GM21526 (cell line): Measurements from ENCODE around the gene CDC5L.

Source experiments
- ATAC-seq: cut with Tn5 transposase; IDR thresholded peaks from one replicate; pipeline ENCODE4 v1.9.1; 2021; ENCODE audit warnings: moderate library complexity; ENCODE audit not compliant: unreplicated experiment, low FRiP score

CDC5L gene

DNA sequence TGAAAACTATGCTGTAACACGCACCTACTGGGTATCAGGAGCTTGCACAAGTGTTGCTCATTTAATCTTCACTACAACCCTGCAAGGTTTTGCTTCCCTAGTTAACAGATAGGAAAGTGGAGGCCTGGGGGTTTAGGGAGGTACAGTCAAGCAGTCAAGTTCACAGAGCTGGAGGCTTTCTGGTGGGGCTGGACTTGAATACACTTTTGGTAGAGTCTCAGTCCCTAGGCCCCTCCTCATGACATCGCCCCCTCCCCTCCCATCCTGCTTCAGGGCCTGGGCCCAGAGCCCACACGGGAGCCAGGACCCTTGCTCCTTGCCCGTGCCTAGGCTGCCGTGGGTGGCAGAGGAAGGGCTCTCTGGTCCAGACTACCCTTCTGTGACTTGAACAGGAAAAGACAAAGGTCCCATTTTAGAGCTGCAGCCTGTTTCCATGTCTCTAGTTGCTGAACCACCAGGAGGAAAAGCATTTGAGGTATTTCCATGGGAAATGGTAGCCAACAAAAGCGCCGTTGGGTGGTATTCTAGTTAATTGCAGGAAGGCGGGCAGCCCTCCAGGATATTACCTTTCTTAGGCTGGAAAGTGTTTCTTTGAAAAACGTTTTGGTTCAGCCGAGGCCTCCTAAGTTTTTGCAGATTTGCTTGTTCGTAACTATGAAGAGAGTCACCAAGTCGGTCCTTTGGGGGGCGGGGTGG is 84.9 kb downstream of the CDC5L start:
- no peak for ATAC-seq

DNA sequence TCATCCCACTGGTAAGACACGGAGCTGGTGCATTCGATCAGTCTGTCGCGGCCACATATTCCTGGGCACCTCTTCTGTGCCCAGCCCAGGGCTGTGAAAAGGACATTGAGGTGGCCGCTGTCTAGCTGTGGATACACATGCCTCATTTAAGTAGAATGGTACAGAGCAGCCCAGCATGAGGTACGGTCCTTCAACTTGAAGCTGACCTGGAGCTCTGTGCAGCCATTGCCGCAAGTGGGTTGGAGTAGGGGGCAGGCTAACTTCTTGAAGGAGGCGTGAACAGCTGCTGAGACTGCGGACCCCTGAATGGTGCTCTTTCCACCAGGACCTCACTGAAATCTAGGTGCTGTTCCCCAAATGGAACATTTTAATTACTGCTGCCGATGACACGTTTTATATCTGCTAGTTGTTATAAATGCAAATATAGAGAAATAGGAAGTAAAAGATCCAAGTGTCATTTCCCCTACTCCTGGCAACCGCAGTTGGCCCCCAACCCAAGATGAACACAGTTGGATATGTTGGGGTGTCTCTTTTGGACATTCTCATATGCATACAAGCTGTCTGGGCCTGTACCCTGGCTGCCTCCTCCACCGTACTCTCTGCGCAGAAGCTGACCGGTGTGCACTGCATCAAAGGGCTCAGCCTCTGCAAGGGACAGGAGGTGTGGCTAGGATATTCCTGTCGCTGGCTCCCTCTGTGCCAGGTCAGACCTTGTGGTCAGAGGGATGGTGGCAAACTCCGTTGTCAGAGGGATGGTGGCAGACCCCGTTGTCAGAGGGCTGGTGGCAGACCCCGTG is 86.1 kb downstream of the CDC5L start:
- ATAC-seq, result no peak

DNA sequence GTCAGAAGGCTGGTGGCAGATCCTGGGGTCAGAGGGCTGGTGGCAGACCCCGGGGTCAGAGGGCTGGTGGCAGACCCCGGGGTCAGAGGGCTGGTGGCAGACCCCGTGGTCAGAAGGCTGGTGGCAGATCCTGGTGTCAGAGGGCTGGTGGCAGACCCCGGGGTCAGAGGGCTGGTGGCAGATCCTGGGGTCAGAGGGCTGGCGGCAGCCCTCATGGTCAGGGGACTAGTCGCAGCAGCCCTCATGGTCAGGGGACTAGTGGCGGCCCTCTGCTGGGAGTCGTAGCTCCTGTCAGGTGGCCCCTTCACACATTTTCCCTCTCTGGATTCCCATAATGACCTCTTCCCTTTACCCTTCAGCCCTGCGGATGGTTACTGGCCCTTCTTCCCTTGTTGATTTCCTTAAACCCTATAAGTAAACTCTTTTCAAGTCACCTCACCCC is 86.7 kb downstream of the CDC5L start:
- ATAC-seq, result no peak

DNA sequence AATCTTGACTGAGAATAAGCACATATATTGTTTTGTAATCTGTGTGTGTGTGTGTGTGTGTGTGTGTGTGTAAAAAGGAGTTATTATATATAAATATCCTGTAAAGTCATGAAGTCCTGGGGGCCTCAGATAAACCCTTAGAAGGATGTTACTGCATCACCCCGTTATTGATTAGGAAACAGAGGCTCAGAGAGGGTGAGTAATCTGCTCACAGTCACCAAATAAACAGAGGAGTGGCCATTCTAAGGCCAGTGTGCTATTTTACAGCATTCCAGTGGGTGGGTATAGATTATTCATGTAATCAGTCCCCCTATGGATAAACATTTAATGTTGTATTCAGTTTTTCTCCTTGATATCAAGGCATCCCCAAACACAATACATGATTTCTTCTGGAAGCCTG is 87.1 kb downstream of the CDC5L start:
- ATAC-seq, result no peak

DNA sequence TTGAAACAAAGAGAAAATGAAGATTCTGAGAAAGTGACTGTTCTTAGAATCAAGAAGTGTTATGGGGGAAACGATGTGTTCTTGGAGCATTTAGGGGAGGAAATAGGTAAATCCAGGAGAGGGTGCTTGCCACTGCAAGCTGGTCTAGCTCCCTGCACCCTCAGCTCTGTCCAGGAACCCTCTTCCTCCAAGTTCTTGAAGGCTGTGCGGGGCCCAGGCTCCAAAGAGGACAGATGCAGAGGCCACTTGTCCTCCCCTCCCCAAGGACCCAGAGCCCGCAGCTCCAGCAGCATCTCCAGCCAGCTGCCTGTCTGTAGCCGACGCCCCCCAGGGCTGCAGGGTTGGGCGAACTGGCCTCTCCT is 87.9 kb downstream of the CDC5L start:
- ATAC-seq, result no peak

DNA sequence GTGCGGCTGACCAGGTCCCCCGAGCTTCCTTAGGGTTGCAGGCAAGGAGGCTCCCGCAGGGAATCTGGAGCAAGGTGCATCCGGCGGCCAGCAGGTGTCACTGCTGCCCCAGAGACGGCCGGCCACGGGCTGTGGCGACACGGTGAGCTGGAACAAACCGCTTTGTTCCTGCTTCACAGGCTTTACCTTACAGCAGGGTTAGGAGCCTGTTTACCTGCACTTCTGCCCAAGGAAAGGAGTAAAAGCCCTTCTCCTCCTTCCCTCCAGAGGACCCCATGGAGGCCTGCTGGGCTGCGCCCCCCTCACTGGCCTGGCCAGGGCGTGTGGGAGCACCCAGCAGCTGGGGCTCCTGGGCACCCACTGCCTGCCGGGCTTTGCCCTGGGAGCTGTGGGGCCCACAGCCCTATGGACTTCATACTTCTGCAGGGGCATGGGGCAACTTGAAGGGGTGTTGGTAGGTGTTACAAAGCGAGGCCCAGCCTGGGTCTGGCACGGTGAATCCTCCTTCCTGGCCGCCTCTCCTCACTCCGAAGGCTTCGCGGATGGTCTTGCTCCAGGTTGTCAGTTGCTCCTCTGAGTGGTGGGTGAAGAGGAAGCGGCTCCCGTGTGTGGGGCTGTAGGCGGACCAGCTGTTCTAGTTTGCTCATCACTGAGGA is 88.4 kb downstream of the CDC5L start:
- ATAC-seq, result peak; percentile 71

DNA sequence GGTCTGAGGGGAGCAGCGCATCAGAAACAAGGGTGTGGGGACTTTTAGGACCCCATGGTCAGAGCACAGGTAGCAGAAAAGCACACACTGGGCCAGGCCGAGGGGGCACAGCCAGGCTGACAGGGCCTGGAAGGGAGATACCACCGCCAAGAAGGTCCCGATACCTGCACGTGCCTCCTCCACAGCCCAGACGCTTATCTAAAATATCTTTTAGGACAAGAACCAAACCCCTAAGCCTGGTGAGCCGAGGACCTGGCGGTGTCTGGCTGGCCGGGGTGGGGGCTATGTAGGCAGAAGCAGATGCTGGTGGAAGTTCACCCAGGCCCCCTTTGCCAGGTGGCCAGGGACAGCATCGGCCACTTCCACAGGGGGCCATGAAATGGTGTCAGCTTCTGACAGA is 89.3 kb downstream of the CDC5L start:
- ATAC-seq, result no peak

DNA sequence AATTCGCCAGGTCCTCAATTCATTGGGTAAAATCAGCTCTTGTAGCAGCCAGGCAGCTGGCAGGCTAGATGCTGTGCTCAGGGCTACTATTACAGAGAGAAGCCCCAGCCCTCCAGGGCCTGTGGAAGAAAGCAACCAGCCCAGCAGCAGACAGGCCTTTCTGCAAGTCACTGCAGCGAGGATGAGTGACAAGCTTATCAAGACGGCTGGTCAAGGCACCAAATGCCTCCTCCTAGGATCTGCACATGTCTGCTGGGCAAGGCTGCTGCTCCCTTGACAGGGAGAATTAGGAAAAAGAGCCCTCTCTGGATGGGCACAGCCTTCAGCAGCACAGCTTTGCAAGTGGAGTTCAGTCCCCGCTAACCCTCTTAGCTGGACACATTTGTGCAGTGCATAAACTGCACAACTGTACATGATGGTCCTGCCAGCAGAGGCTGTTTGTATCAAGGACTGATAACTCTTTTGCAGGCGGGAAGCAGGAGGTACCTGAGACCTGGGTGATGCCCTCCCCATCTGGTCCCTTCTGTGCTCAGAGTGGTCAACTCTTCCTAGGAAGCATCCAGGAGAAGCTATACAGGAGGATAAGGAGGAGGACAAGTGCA is 89.9 kb downstream of the CDC5L start:
- ATAC-seq, result no peak

DNA sequence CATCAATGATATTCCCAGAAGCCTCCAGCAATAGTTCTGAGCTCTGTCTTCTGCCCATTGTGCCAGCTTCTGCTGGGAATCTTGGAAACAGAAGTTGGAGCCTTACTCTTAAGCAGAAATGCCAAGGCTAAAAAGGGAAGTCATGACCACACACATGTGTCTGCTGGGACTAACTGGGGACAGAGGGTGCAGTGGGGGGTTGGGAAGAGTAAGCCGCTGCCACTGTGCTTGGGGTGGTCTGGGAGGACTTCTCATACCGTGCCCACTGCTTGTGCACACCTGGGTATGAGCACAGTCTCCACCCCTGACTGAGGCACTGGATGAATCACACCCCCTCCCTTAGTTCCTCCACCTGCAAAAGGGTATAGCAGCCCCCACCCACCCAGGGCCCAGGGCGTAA is 90.7 kb downstream of the CDC5L start:
- ATAC-seq, result no peak

DNA sequence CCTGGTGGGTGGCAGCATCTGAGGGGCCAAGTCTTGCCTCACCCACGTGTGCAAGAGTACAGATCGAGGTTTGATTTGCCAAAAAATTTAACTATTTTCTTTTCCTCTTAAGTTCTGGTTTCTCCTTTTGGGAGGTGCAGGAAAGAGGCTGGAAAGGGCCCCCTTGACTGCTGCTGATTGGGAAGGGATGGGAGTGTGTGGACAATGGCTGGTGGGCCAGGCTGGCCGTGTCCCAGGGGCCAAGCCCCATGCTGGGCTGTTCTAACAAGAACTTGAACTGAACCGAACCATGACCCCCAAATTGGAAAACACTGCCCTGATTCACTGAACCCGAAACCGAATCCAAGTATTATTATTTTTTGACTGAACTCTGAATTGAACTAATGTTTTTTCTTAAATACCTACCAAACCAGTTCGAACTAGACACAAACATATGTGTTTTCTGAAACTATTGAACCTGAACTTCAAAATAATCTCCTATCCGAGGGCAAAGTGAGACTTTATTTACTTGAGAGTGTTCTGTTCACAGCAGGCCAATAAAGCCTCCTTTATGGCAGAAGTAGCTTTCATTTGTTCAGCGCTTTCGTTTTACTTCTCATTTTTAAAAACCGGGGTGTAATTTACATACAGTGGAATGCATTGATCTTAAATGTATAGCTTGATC is 91.2 kb downstream of the CDC5L start:
- no peak for ATAC-seq

DNA sequence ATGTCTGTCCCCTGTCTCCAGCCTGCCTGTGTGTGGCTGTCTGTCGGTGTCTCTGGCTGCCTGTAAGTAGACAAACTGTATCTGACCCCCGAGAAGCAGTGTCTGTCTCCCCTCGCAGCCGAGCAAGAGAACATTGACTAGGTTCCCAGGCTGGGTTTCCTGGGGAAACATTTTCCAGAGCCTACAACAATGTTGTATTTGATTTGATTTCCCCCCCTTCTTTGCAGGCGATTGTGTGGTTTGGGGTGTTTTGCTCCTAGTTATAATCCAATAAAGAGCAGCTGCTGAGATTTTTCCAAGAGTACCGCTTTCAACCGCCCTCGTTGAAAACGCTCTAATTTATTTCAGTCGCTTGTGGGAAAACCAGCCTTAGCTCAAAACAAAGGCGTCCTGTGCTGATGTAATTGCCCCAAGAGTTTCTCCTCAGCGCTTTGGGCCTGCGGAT is 92.6 kb downstream of the CDC5L start:
- ATAC-seq, result no peak

DNA sequence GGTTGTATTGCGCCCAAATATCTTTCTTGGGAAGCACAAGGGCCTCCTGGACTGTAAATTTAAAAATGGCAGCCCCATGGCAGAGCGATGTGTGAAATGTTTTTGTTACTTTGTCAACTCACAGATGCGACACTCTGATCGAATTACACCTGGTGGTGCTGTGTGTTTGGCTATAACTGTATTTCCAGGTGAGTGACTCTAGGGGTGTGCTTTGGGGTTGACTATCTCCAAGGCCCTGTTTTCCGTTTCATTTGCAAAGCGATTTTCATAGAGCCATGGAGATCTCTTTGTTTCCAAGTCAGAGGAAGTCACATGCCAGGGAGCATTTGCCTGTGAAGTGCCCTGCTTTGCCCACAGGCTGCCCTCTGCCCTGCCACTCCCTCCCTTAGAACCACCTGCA is 93.5 kb downstream of the CDC5L start:
- no peak for ATAC-seq

DNA sequence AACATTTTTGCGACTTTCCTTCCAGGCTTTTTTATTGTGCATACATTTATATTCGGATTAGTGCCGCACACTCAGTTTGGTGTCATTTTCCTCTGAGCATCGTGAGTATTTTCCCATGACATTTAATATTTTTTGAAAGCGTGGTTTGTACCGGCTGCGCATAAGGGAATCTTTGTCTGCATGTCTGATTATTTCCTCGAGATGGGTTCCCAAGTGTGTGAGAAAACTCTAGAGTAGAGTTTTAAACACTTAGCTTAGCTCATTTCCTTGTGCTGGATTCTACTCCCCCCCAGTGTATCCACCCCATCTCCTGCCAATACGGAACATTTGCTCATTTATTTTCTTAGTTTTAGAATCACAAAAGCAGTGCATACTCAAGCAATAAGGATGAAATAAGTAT is 94.3 kb downstream of the CDC5L start:
- ATAC-seq, result no peak

DNA sequence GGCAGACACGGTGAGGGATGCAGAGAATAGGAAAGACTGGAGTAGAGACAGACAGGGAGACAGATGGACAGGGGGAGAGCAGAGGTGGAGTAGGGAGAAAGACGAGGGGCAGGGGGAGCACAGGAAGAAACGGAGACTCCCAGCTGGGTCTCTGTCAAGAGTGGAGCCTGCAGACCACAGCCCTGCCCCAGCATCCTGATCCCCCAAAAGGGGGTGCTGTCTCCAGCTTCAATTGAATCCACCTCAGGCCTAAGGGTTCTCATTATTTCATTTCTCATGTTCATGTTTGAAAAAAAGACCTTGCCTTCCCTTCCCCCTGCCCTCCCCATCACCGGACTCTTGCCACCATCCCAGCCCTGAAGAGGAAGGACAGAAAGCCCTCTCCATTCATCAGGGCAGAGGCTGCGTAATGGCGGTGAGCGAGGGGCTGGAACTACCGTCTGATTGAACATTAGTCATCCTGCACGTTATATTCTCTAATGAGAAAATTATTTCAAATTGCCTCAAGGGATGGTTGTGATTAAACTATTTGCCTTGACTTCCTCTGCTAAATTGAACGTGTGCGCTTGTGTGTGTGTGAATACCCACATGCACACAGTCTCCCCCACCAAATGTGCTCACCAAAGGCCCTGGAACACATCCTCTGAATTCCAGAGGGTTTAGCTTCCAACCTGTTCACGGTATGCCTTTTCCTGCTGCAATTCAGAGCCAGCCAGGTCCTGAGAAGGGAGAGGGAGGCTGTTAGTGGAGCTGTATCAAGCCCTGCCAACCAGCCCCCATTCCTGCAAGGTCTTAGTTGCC is 98.3 kb downstream of the CDC5L start:
- ATAC-seq, result no peak

DNA sequence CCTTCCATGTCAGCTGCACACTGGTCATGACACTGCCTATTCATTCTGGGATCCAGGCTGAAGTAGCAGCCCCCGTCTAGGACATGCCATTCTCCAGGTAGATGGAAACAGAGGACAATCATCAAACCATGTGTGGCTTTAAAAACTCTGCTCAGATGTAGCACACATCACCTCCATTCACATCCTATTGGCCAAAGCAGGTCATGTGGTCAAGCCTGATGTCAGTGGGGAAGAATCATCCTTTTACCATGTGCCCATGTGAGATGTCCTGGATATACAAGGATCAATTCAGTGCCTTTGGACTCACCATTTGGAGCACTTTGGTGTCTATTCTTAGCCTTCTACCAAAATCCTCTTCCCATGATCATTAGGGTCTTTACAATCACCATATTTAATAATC is 99.5 kb downstream of the CDC5L start:
- no peak for ATAC-seq

DNA sequence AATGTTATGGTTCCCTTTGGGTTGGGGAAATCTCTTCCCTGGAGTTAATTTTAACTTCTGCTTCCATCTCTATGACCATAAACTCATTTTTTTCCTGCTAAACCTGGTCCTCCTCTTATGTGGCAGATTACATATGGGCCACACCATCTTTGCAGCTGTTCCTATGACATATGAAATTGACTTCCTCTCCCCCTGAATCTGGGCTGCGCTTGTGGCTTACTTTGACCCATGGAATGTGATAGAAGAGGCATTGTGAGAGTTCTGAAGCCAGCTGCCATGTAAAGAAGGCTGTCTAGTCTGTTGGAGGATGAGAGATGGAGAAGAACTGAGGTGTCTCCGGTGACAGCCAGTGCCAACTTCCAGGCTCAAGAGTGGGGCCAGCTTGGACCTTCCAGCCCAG is 100.1 kb downstream of the CDC5L start:
- no peak for ATAC-seq

DNA sequence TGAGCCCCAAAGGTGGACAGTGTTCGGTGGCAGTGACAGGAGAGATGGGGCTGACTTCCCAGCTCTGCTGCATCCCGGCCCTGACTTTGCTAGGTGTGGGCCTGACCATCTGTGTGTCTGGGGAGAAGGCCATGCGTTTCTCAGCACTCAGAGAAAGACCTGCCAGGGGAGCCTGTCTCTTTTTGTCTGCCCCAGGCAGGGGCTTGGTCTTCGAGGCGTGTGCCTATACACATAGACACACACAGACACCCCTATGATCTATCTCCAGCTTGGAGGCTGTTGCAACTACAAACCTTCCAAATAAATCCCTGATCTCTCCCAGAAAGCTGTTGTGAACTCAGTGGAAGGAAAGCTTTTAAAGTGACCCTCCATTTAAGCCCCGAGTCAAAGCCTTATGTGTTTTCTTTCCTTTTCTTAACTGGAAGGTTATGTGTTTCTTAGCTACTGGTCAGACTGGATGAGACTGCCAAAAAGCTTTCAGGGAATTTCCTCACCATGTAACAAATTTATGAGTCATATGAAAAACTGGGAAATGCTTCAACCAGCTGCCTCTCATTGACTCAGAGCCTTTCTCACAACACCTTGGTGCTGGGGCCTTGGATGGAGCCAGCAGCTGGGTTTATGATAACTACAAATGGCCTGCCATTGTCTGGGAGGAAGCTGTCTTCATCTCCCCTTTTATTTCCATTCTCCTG is 102.6 kb downstream of the CDC5L start:
- ATAC-seq, result no peak

DNA sequence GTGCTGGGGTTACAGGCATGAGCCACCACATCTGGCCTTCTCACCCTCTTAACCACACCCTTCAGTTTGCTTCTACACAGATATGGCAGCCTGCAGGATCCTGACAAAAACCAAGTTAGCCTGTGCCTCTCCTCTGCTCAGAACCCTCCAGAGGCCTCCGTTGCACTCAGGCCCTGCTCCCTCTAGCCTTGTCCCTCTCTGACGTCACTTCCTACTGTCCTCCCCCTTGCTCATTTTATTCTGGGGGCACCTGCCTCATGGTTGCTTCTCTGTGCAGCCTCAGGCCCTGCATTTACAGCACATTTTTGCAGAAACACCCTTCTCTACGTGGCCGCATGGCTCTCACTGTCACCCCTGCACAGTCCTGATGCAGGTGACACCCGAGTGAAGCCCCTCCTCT is 105.6 kb downstream of the CDC5L start:
- ATAC-seq, result no peak

DNA sequence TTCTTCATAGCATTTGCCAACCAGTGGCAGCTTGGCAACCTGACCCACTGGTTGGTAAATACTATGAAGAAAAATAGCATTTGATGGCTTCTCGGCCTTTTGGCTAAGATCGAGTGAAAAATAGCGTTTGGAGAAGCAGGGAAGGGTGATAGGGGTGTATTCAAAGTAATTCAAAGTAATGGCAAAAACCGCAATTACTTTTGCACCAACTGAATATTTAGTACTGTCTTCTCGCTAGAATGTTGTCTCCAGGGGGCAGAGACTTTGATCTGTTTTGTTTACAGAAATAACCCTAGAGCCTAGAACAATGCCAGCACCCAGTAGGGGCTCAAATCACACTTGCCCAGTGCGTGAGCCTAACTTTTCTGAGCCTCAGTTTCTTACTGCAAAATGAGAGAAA is 106.1 kb downstream of the CDC5L start:
- ATAC-seq, result no peak
